K562 (cell line): ENCODE data around the gene GPHA2.

Experiments
- C11orf30 ChIP-seq: fragments of 450-650 bp; IDR thresholded peaks from 2 replicates; pipeline ENCODE4 v1.6.1; 2016; ENCODE audit warnings: low read depth, mild to moderate bottlenecking
- CHD2 ChIP-seq: IDR thresholded peaks from 2 replicates; pipeline ENCODE4 v1.6.1; 2011; ENCODE audit warnings: low read depth, low read length
- E2F1 ChIP-seq: sonication (generic); formaldehyde crosslinking; IDR thresholded peaks from 2 replicates; pipeline ENCODE4 v1.8.1; 2023; ENCODE audit warnings: mild to moderate bottlenecking, missing genetic modification reagents, moderate library complexity
- HBP1 ChIP-seq: fragments of 450-650 bp; formaldehyde crosslinking; IDR thresholded peaks from 2 replicates; pipeline ENCODE4 v1.4.0; 2022; ENCODE audit warnings: missing genetic modification characterization
- HNRNPUL1 ChIP-seq: fragments of 200-400 bp; formaldehyde crosslinking; IDR thresholded peaks from 2 replicates; pipeline ENCODE4 v1.6.1; 2017; ENCODE audit warnings: low read length
- JUN ChIP-seq, 2 experiments: sonication (generic) in 1 of 2; formaldehyde crosslinking in 1 of 2; IDR thresholded peaks; 2 replicates each; pipeline versions ENCODE4 v1.6.1 to v1.8.0; 2012 to 2022; ENCODE audit warnings: borderline replicate concordance in 2 of 2, mild to moderate bottlenecking in 2 of 2, improper control_type of control experiment in 1 of 2, low read depth in 1 of 2, low read length in 1 of 2, missing genetic modification reagents in 1 of 2
- SIX5 ChIP-seq, 2 experiments: IDR thresholded peaks; 2 replicates each; pipeline ENCODE4 v1.6.1; 2011; ENCODE audit warnings: low read length in 2 of 2, borderline replicate concordance in 1 of 2, low read depth in 1 of 2, mild to moderate bottlenecking in 1 of 2, moderate library complexity in 1 of 2; ENCODE audit not compliant: insufficient read depth in 1 of 2
- SP1 ChIP-seq: sonication (generic); formaldehyde crosslinking; IDR thresholded peaks from 2 replicates; pipeline ENCODE4 v1.8.1; 2022; ENCODE audit warnings: mild to moderate bottlenecking, missing genetic modification reagents
- STAG1 ChIP-seq: sonication (generic); formaldehyde crosslinking; IDR thresholded peaks from 2 replicates; pipeline ENCODE4 v1.5.0; 2020; ENCODE audit warnings: missing genetic modification reagents, borderline replicate concordance
- USF1 ChIP-seq: sonication (generic); formaldehyde crosslinking; IDR thresholded peaks from 2 replicates; pipeline ENCODE4 v1.9.0; 2022; ENCODE audit warnings: mild to moderate bottlenecking, missing genetic modification reagents
- USF2 ChIP-seq: sonication (generic); formaldehyde crosslinking; IDR thresholded peaks from 2 replicates; pipeline ENCODE4 v1.5.0; 2020; ENCODE audit warnings: missing genetic modification reagents
- YY1 ChIP-seq, 3 experiments: IDR thresholded peaks; 2 replicates each; pipeline ENCODE4 v1.6.1; 2011; ENCODE audit warnings: low read length in 2 of 3, mild to moderate bottlenecking in 2 of 3, moderate library complexity in 2 of 3, borderline replicate concordance in 1 of 3, control low read depth in 1 of 3, low read depth in 1 of 3; ENCODE audit not compliant: insufficient read depth in 3 of 3, insufficient replicate concordance in 2 of 3, control insufficient read depth in 1 of 3, insufficient read length in 1 of 3; ENCODE audit errors: extremely low read depth in 1 of 3
- ZC3H11A ChIP-seq: IDR thresholded peaks from 2 replicates; pipeline ENCODE4 v1.6.1; 2012; ENCODE audit warnings: low read depth, low read length, improper control_type of control experiment
- ZNF212 ChIP-seq: fragments of 450-650 bp; formaldehyde crosslinking; IDR thresholded peaks from 2 replicates; pipeline ENCODE4 v1.4.0; 2020; ENCODE audit warnings: mild to moderate bottlenecking

- no peak for TF ChIP-seq YY1 (IDR thresholded peaks at IDR 0.05; ENCODE audit: borderline replicate concordance in 1 of 3, control insufficient read depth in 1 of 3, extremely low read depth in 1 of 3, insufficient read depth in 3 of 3, insufficient read length in 1 of 3, insufficient replicate concordance in 2 of 3, low read depth in 1 of 3, low read length in 2 of 3)
- no peak for TF ChIP-seq JUN (IDR thresholded peaks at IDR 0.05; ENCODE audit: borderline replicate concordance, low read depth, low read length)
- TF ChIP-seq JUN (CRISPR knock-in tag; IDR thresholded peaks at IDR 0.05; ENCODE audit: borderline replicate concordance) = no peak
- TF ChIP-seq SIX5 (IDR thresholded peaks at IDR 0.05; ENCODE audit: borderline replicate concordance in 1 of 2, insufficient read depth in 1 of 2, low read depth in 1 of 2, low read length in 2 of 2) = no peak
- TF ChIP-seq SP1 (CRISPR knock-in tag) = no peak
- TF ChIP-seq CHD2 = no peak
- no peak for TF ChIP-seq C11orf30
- TF ChIP-seq STAG1 (CRISPR knock-in tag) = no peak
- no peak for TF ChIP-seq ZC3H11A
- TF ChIP-seq HBP1 (CRISPR knock-in tag) = no peak
- TF ChIP-seq HNRNPUL1 = no peak
- no peak for TF ChIP-seq E2F1 (CRISPR knock-in tag)
- TF ChIP-seq USF1 (CRISPR knock-in tag) = no peak
- no peak for TF ChIP-seq USF2 (CRISPR knock-in tag)
- no peak for TF ChIP-seq ZNF212 (CRISPR knock-in tag)
These were observed 48.4 kb downstream of the GPHA2 start for GRCh38 chr11:64887234-64887756.
